Mucosa of descending colon (tissue), 3 donors: ENCODE results near the gene PLPP3. TPM values are rescaled to one million over a fixed set of nuclear protein-coding genes. Genes with fewer than 3 reads are reported as not detected.
A peak's percentile ranks its signal among the peaks of the same experiment; 100 is the strongest.

Experiments
- ATAC-seq: fragments of 200-7000 bp; cut with Tn5 transposase; one replicate; pipeline ENCODE4 v1.9.1; 2020; ENCODE audit warnings: mild to moderate bottlenecking, moderate library complexity
- DNase-seq, 3 donors: peaks; one replicate each; pipeline ENCODE4 v3.0.0-alpha.2; 2020
- H3K36me3 ChIP-seq: fragments of 200-600 bp; one replicate; pipeline ENCODE4 v1.8.0; 2021; ENCODE audit warnings: low read depth, mild to moderate bottlenecking
- H3K4me1 ChIP-seq: fragments of 200-600 bp; one replicate; pipeline ENCODE4 v1.8.0; 2021; ENCODE audit warnings: low read depth, mild to moderate bottlenecking
- H3K4me3 ChIP-seq: fragments of 200-600 bp; one replicate; pipeline ENCODE4 v1.8.0; 2021; ENCODE audit warnings: mild to moderate bottlenecking
- H3K9me3 ChIP-seq: fragments of 200-600 bp; one replicate; pipeline ENCODE4 v1.8.0; 2021; ENCODE audit warnings: mild to moderate bottlenecking
- intact Hi-C, 2 donors: fragments of 100-400 bp; cut with DNase I in 1 of 2; cut with micrococcal nuclease in 1 of 2; formaldehyde crosslinking; loops; one replicate each; pipeline versions ENCODE4 v1.11.0 to v1.11.1; 2022; cut with DNase I, micrococcal nuclease
- total RNA-seq, 3 donors: library from RNA; stranded (reverse); fragmentation: NEBNext Ultra II Directional in 2 of 3; extraction: Animal tissue kit (Norgen Biotek cat#: 25700) in 2 of 3; gene quantifications; one replicate each; pipeline versions ENCODE4 v1.2.1 to v1.2.4, GENCODE V29; 2021 to 2023
- TF ChIP-seq, protein P1 (sequence below): fragments of 200-600 bp; IDR thresholded peaks from one replicate; pipeline ENCODE4 v1.8.0; 2022; ENCODE audit warnings: antibody characterized with exemption, mild to moderate bottlenecking
- donor health status: DM: no; HTN: no; CAD: no; lungs with moderate emphysema.
- donor health status: DM: no; HTN: no; CAD: no.
- donor health status: DM: no; HTN: yes; CAD: no.

PLPP3 gene
- total RNA-seq, 3 donors from 2014 or later, result 25.3 to 80.5 (median 42.3) TPM

- ATAC-seq, result no peak
- Histone ChIP-seq H3K4me1 (peaks cover 16% of the 10 kb centered on the region), H3K4me3 (no peak overlapping the region), H3K36me3 (no peaks in the 10 kb centered on the region), H3K9me3 (no peaks in the 10 kb centered on the region)
- intact Hi-C loops, result no loop called here
- no peak for DNase-seq
- TF ChIP-seq, protein P1, sequence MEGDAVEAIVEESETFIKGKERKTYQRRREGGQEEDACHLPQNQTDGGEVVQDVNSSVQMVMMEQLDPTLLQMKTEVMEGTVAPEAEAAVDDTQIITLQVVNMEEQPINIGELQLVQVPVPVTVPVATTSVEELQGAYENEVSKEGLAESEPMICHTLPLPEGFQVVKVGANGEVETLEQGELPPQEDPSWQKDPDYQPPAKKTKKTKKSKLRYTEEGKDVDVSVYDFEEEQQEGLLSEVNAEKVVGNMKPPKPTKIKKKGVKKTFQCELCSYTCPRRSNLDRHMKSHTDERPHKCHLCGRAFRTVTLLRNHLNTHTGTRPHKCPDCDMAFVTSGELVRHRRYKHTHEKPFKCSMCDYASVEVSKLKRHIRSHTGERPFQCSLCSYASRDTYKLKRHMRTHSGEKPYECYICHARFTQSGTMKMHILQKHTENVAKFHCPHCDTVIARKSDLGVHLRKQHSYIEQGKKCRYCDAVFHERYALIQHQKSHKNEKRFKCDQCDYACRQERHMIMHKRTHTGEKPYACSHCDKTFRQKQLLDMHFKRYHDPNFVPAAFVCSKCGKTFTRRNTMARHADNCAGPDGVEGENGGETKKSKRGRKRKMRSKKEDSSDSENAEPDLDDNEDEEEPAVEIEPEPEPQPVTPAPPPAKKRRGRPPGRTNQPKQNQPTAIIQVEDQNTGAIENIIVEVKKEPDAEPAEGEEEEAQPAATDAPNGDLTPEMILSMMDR, result no peak
Observed at GRCh38 chr1:56566994-56567393, 12.4 kb downstream of the PLPP3 start.

DNA sequence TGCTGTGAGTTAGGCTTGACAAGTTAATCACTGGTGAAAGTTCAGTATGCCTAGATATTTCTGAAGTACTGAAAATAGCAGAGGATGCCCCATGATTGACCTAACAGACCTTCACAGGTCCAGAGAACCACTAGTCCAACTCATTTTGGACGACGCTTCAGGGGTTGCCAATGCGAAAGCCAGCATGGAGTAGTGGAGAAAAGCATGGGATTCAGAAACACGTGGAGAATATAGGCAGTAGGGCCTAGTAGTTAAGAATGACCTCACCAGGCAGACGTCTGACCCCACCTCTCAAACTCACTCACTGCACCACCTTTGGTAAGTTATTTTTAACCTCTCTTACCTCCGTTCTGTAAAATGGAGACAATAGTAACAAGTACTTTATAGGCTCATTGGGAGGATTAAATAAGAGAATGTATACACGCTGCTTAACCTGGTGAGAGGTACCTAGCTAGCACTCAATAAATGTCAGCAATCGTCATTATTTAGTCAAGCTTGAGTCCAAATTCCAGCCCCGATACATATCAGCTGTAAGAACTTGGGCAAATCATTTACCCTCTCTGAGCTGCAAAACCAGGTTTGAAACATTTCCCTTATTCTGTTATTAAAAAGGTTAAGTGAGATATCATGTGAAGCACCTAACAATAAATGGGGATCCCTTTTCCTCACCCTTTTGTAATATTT is 13.2 kb downstream of the PLPP3 start:
- TF ChIP-seq, protein P1, result no peak
- no peaks in the 10 kb centered on the region for H3K9me3 ChIP-seq
- DNase-seq (no peak), ATAC-seq (peak; percentile 78)
- intact Hi-C loops, result no loop called here
- no peaks in the 10 kb centered on the region for H3K36me3 ChIP-seq
- H3K4me1 ChIP-seq, result peaks cover 16% of the 10 kb centered on the region
- H3K4me3 ChIP-seq, result no peak overlapping the region

GRCh38 chr1:56564615-56565014 is 14.7 kb downstream of the PLPP3 start:
- Histone ChIP-seq H3K36me3 (no peaks in the 10 kb centered on the region), H3K4me1 (peaks cover 16% of the 10 kb centered on the region), H3K9me3 (no peaks in the 10 kb centered on the region), H3K4me3 (no peak overlapping the region)
- DNase-seq (no peak), ATAC-seq (no peak)
- TF ChIP-seq, protein P1, result no peak
- intact Hi-C loops, result no loop called here

- TF ChIP-seq, protein P1, result no peak
- no peak for ATAC-seq
- DNase-seq, result no peak
- Histone ChIP-seq H3K9me3 (no peaks in the 10 kb centered on the region), H3K4me1 (peaks cover 16% of the 10 kb centered on the region), H3K36me3 (no peaks in the 10 kb centered on the region), H3K4me3 (no peak overlapping the region)
- intact Hi-C loops, result no loop called here
Observed at GRCh38 chr1:56563568-56563967, 15.8 kb downstream of the PLPP3 start.

DNA sequence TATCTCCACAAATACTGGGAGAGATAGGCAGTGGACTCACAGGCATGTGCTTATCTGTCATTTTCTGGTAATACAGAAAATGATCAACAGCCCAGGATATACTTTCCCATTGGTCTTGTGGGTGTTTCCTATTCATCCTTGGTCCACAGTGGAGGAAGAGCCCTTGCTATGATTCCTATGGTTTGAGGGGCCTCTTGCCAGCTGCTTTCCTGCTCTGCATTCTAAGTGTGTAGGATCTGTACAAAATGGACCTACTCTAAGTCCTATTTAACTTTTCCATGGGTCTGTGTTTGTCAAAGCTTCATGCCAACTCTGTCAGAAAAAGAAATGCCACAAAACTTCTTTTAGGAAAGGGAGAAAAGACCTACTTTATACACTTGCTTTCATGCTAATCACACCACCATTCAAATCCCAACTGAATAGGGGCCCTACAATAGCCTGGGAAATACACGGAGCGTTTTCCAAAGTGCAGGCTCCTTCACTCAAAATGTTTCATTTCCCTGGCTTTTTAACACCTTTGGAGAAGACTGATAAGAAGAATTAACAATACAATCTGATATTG is 16.4 kb downstream of the PLPP3 start:
- Histone ChIP-seq H3K9me3 (no peaks in the 10 kb centered on the region), H3K36me3 (no peaks in the 10 kb centered on the region), H3K4me3 (no peak overlapping the region), H3K4me1 (peaks cover 16% of the 10 kb centered on the region)
- TF ChIP-seq, protein P1, result no peak
- intact Hi-C loops, result no loop called here
- DNase-seq, result no peak
- ATAC-seq, result no peak
